Panc1 (cell line): ENCODE data around the gene MAP3K2. TPM values are rescaled to one million over a fixed set of nuclear protein-coding genes. Genes with fewer than 3 reads are reported as not detected.
A peak's percentile ranks its signal among the peaks of the same experiment; 100 is the strongest.

Experiments
- ATAC-seq: fragments of 200-7000 bp; cut with Tn5 transposase; 2 replicates; pipeline ENCODE4 v1.9.1; 2020; ENCODE audit warnings: mild to moderate bottlenecking, moderate library complexity
- BruUV-seq: library from RNA; stranded (reverse); fragments of 400-500 nt; replicated peaks from 2 replicates; lab custom pipeline; 2021; lab: Mats Ljungman, UMichigan
- CTCF ChIA-PET: fragments of 300-600 bp; sonication (Branson Sonifier 250); formaldehyde crosslinking; loops from one replicate; lab custom pipeline; 2022; ENCODE audit warnings: antibody characterized with exemption; lab: Charles Lee
- POLR2A ChIA-PET: fragments of 300-600 bp; sonication (Branson Sonifier 250); formaldehyde crosslinking; loops from one replicate; lab custom pipeline; 2022; ENCODE audit warnings: antibody characterized with exemption; lab: Charles Lee
- DNase-seq: peaks from one replicate; pipeline ENCODE4 v3.0.0-alpha.2; 2010; ENCODE audit warnings: low read depth, low spot score
- H3K27ac ChIP-seq: 2 replicates; pipeline ENCODE4 v1.5.1; 2011; ENCODE audit warnings: mild to moderate bottlenecking, low read length, inconsistent platforms
- H3K27me3 ChIP-seq: fragments of 200-500 bp; sonication (Bioruptor generic); 2 replicates; pipeline ENCODE4 v1.6.0; 2014; ENCODE audit warnings: low read length, inconsistent platforms; ENCODE audit not compliant: control insufficient read depth, insufficient read depth
- H3K36me3 ChIP-seq: fragments of 200-500 bp; sonication (Bioruptor generic); 2 replicates; pipeline ENCODE4 v1.5.1; 2014; ENCODE audit warnings: inconsistent platforms, mild to moderate bottlenecking, low read length, moderate library complexity; ENCODE audit not compliant: control insufficient read depth, insufficient read depth
- H3K4me1 ChIP-seq: 2 replicates; pipeline ENCODE4 v1.5.1; 2011; ENCODE audit warnings: inconsistent platforms, mild to moderate bottlenecking, low read length, moderate library complexity; ENCODE audit not compliant: control insufficient read depth, insufficient read depth
- H3K4me3 ChIP-seq, 2 experiments: 2 replicates each; pipeline ENCODE4 v1.5.1; 2011 to 2012; ENCODE audit warnings: low read depth in 2 of 2, low read length in 2 of 2, mild to moderate bottlenecking in 2 of 2, inconsistent platforms in 1 of 2, moderate library complexity in 1 of 2
- H3K9me3 ChIP-seq: fragments of 200-500 bp; sonication (Bioruptor generic); 2 replicates; pipeline ENCODE4 v1.5.1; 2014; ENCODE audit warnings: low read depth, mild to moderate bottlenecking, inconsistent platforms, low read length, moderate library complexity; ENCODE audit not compliant: control insufficient read depth, insufficient read depth
- CTCF ChIP-seq: fragments of 450-650 bp; IDR thresholded peaks from 2 replicates; pipeline ENCODE4 v1.5.1; 2017; ENCODE audit warnings: mild to moderate bottlenecking
- POLR2AphosphoS5 ChIP-seq: IDR thresholded peaks from 2 replicates; pipeline ENCODE4 v1.6.1; 2012; ENCODE audit warnings: mild to moderate bottlenecking, low read depth, low read length, moderate library complexity
- REST ChIP-seq, 2 experiments: IDR thresholded peaks; 2 replicates each; pipeline ENCODE4 v1.6.1; 2011 to 2012; ENCODE audit warnings: low read depth in 2 of 2, control low read depth in 1 of 2, low read length in 1 of 2, mild to moderate bottlenecking in 1 of 2, moderate library complexity in 1 of 2; ENCODE audit not compliant: insufficient read depth in 1 of 2
- SIN3A ChIP-seq: IDR thresholded peaks from 2 replicates; pipeline ENCODE4 v1.6.1; 2012; ENCODE audit warnings: low read depth, mild to moderate bottlenecking, low read length, moderate library complexity, borderline replicate concordance; ENCODE audit not compliant: insufficient read depth
- TCF7L2 ChIP-seq: IDR thresholded peaks from 2 replicates; pipeline ENCODE4 v1.6.1; 2011; ENCODE audit warnings: mild to moderate bottlenecking, low read depth, low read length, inconsistent platforms
- in situ Hi-C: cut with HindIII; loops from 2 replicates; pipeline ENCODE4 v1.10.0; 2016; ENCODE audit warnings: low sequenced_read_pairs, low pct_unique_long_range_greater_than_20kb
- intact Hi-C: fragments of 100-400 bp; cut with micrococcal nuclease; formaldehyde crosslinking; loops from one replicate; pipeline ENCODE4 v1.10.0; 2022; ENCODE audit not compliant: unreplicated experiment
- total RNA-seq: library from RNA; stranded (reverse); gene quantifications from one replicate; pipeline ENCODE4 v1.2.1, GENCODE V29; 2021; ENCODE audit not compliant: unreplicated experiment

MAP3K2 gene
- total RNA-seq, 1 experiment from 2014 or later, result 70.6 TPM

GRCh38 chr2:127302168-127302567, 85.6 kb downstream of the MAP3K2 start:
- no peak overlapping the region for H3K4me3 ChIP-seq
- peaks cover 6% of the 10 kb centered on the region; the same call in 1 of the 2 replicates for H3K4me1 ChIP-seq
- BruUV-seq, result no TSS peak
- intact Hi-C loops (no loop called here), in situ Hi-C loops (no loop called here)
- TF ChIP-seq POLR2AphosphoS5 (no peak), SIN3A (no peak), CTCF (no peak), TCF7L2 (no peak), REST (IDR thresholded peaks at IDR 0.05; ENCODE audit: insufficient read depth in 1 of 2, low read depth in 2 of 2, low read length in 1 of 2) (no peak)
- ChIA-PET POLR2A (no interaction called here), CTCF (interaction anchor here (1.0 kb wide), 1 partner anchor 68 kb away, joined by 3 read pairs; no protein-coding TSS in a partner anchor)
- no peaks in the 10 kb centered on the region for H3K9me3 ChIP-seq
- H3K36me3 ChIP-seq, result peaks cover 10% of the 10 kb centered on the region
- DNase-seq (no peak), ATAC-seq (no peak)
- H3K27ac ChIP-seq, result no peak overlapping the region
- H3K27me3 ChIP-seq, result no peaks in the 10 kb centered on the region

DNA sequence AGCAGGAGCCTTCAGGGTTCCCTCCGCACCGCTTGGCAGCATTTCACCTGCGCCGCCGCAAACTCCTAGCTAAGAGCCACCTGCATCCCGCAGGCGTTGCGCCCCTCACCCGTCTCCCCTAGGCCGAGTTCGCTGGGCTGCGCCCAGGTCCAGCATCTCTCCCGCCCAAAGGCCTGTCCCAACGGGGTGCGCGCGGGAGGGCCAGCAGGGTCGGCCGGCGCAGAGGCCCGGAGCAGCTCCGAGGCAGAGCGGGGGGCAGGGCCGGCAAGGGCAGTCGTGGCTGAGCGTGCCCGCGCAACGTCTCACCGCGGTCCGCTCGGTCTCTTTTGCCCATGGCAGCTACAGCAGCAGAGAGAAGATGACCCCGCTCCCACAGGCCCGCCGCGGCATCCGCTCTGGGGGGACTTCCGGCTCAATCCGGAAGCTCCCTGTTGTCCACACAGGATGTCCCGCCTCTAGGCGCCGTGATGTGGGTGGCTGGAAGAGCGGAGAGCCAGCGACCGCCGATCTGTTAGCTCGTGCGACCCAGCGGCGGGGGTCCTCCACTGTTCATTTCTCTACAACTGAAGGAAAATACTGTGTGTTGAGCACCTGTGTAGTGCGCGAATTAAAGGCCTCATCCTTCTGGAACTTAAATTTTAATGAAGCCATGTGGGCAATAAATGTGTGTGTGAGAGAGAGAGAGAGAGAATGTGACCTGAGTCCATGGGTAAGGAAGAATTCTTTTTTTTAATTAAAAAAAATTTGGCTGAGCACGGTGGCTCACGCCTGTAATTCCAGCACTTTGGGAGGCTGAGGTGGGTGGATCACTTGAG, 93.8 kb downstream of the MAP3K2 start, which contains the start of gene ERCC3:
Gene ERCC3, minus strand, starts transcription at position 397 of the 815 bp plus-strand sequence. Its CDS starts 63 bp downstream, at position 334.
- in situ Hi-C loops, result no loop called here
- DNase-seq (peak; percentile 7), ATAC-seq (peak; percentile 99)
- intact Hi-C loops, result loop anchor here (5.0 kb wide), 1 partner anchor 97 kb away; no protein-coding TSS in a partner anchor
- peaks cover 7% of the 10 kb centered on the region for H3K4me1 ChIP-seq
- H3K27ac ChIP-seq, result peak within 1 kb of the TSS; percentile 96
- BruUV-seq, result TSS peak; percentile 94
- no peaks in the 10 kb centered on the region for H3K27me3 ChIP-seq
- POLR2A ChIA-PET, result interaction anchor here (0.6 to 0.8 kb wide), 3 partner anchors 43 to 171 kb away, joined by 3 read pairs; no protein-coding TSS in a partner anchor
- H3K4me3 ChIP-seq, result peak within 1 kb of the TSS; percentile 88 to 94
- H3K9me3 ChIP-seq, result no peaks in the 10 kb centered on the region
- TF ChIP-seq TCF7L2 (no peak), CTCF (no peak), SIN3A (peak; percentile 74; the same call in 1 of the 2 replicates), POLR2AphosphoS5 (peak; percentile 97), REST (IDR thresholded peaks at IDR 0.05; ENCODE audit: insufficient read depth in 1 of 2, low read depth in 2 of 2, low read length in 1 of 2) (no peak)
- H3K36me3 ChIP-seq, result peaks cover 17% of the 10 kb centered on the region
- CTCF ChIA-PET, result interaction anchor here (0.7 to 1.9 kb wide), 3 partner anchors 97 to 186 kb away, joined by 5 to 8 read pairs (median 6); no protein-coding TSS in a partner anchor
